ENCODE data around the gene HYCC1. TPM values are rescaled to one million over a fixed set of nuclear protein-coding genes. Genes with fewer than 3 reads are reported as not detected.

HYCC1 gene
- total and polyA plus RNA-seq, 2 donors (not counting 1 experiment from before 2014, with no cell fraction given) = 7.0 to 40.8 TPM

GRCh38 chr7:23022258-23022769 is 8.4 kb upstream of the HYCC1 start:
- Histone ChIP-seq H3K27ac (ENCODE audit: low read length in 2 of 2) (no peak overlapping the region), H4K20me1 (ENCODE audit: control insufficient read depth, insufficient read depth, low read length, poor library complexity, severe bottlenecking) (no peaks in the 10 kb centered on the region), H3K27me3 (replicated peaks in 1 of 4; ENCODE audit: control extremely low read depth in 1 of 4, control insufficient read depth in 3 of 4, insufficient read depth in 4 of 4, low read length in 3 of 4) (no peaks in the 10 kb centered on the region), H3K4me1 (ENCODE audit: control insufficient read depth in 2 of 2, insufficient read depth in 2 of 2, low read length in 2 of 2) (peaks cover 48 to 70% of the 10 kb centered on the region in 2 donors), H2AFZ (ENCODE audit: insufficient read depth, low read depth, low read length, poor library complexity, severe bottlenecking) (no peak overlapping the region), H3K9me3 (ENCODE audit: control extremely low read depth in 1 of 3, control insufficient read depth in 2 of 3, insufficient read depth in 1 of 3, low read length in 2 of 3) (peaks cover 3 to 5% (median 3%) of the 10 kb centered on the region in 3 donors), H3K36me3 (replicated peaks in 1 of 2; ENCODE audit: control extremely low read depth in 1 of 2, control insufficient read depth in 1 of 2, extremely low read depth in 1 of 2, insufficient read depth in 2 of 2, low read length in 1 of 2) (no peaks in the 10 kb centered on the region), H3K4me2 (replicated peaks; ENCODE audit: low read depth, low read length, poor library complexity, severe bottlenecking) (no peak overlapping the region), H3K79me2 (ENCODE audit: control insufficient read depth, insufficient read depth, low read length) (no peaks in the 10 kb centered on the region), H3K9ac (ENCODE audit: low read length) (no peak overlapping the region), H3K4me3 (ENCODE audit: control extremely low read depth in 1 of 5, extremely low read depth in 1 of 5, insufficient read depth in 1 of 5, low read depth in 2 of 5, low read length in 4 of 5) (no peak overlapping the region)
- no peak for DNase-seq
- Mint-ChIP-seq H3K4me1 (peaks cover 65% of the 10 kb centered on the region), H3K27me3 (no peaks in the 10 kb centered on the region), H3K9me3 (ENCODE audit: insufficient read depth) (peaks cover 2% of the 10 kb centered on the region), H3K27ac (peak overlapping the region; percentile 1), H3K4me3 (no peak overlapping the region)
- no peak for TF ChIP-seq EZH2 (IDR thresholded peaks at IDR 0.05; ENCODE audit: borderline replicate concordance, insufficient read depth, low read depth, low read length, poor library complexity, severe bottlenecking)
- ChIA-PET POLR2A (no interaction called here), CTCF (interaction anchor here (1.6 kb wide), 2 partner anchors 10 to 33 kb away, joined by 3 to 5 read pairs; no protein-coding TSS in a partner anchor)
- WGBS (ENCODE audit: insufficient coverage) = 100% methylated on average over 2 of the region's 7 CpGs
- ATAC-seq (ENCODE audit: low read depth) = no peak
- intact Hi-C loops (cut with micrococcal nuclease) = no loop called here

- H3K27ac Mint-ChIP-seq = peak overlapping the region; percentile 29
- ChIA-PET CTCF (interaction anchor here (0.7 to 1.6 kb wide), 3 partner anchors 9 to 1663 kb away, joined by 3 to 5 read pairs (median 3); no protein-coding TSS in a partner anchor), POLR2A (interaction anchor here (0.6 kb wide), 1 partner anchor 852 kb away, joined by 4 read pairs; no protein-coding TSS in a partner anchor)
- peaks cover 2% of the 10 kb centered on the region for H3K9me3 Mint-ChIP-seq (ENCODE audit: insufficient read depth)
- no peak for TF ChIP-seq EZH2 (IDR thresholded peaks at IDR 0.05; ENCODE audit: borderline replicate concordance, insufficient read depth, low read depth, low read length, poor library complexity, severe bottlenecking)
- no peak for TF ChIP-seq CTCF (IDR thresholded peaks at IDR 0.05)
- no peaks in the 10 kb centered on the region for H4K20me1 ChIP-seq (ENCODE audit: control insufficient read depth, insufficient read depth, low read length, poor library complexity, severe bottlenecking)
- DNase-seq (no peak), ATAC-seq (ENCODE audit: low read depth) (no peak)
- no peaks in the 10 kb centered on the region for H3K79me2 ChIP-seq (ENCODE audit: control insufficient read depth, insufficient read depth, low read length)
- H3K4me2 ChIP-seq (replicated peaks; ENCODE audit: low read depth, low read length, poor library complexity, severe bottlenecking) = no peak overlapping the region
- H3K27ac ChIP-seq (ENCODE audit: low read length in 2 of 2) = no peak overlapping the region
- WGBS (ENCODE audit: insufficient coverage) = no CpG with 5 or more reads among the region's 1 CpG
- H3K27me3 ChIP-seq (replicated peaks in 1 of 4; ENCODE audit: control extremely low read depth in 1 of 4, control insufficient read depth in 3 of 4, insufficient read depth in 4 of 4, low read length in 3 of 4) = no peaks in the 10 kb centered on the region
- no peak overlapping the region for H3K9ac ChIP-seq (ENCODE audit: low read length)
- H3K4me1 ChIP-seq (ENCODE audit: control insufficient read depth in 2 of 2, insufficient read depth in 2 of 2, low read length in 2 of 2) = peaks cover 55 to 73% of the 10 kb centered on the region in 2 donors
- no peak overlapping the region for H3K4me3 ChIP-seq (ENCODE audit: control extremely low read depth in 1 of 5, extremely low read depth in 1 of 5, insufficient read depth in 1 of 5, low read depth in 2 of 5, low read length in 4 of 5)
- no peak overlapping the region for H3K4me3 Mint-ChIP-seq
- no peak overlapping the region for H2AFZ ChIP-seq (ENCODE audit: insufficient read depth, low read depth, low read length, poor library complexity, severe bottlenecking)
- H3K9me3 ChIP-seq (ENCODE audit: control extremely low read depth in 1 of 3, control insufficient read depth in 2 of 3, insufficient read depth in 1 of 3, low read length in 2 of 3) = peaks cover 3 to 5% (median 3%) of the 10 kb centered on the region in 3 donors
- H3K4me1 Mint-ChIP-seq = peaks cover 72% of the 10 kb centered on the region
- H3K36me3 ChIP-seq (replicated peaks in 1 of 2; ENCODE audit: control extremely low read depth in 1 of 2, control insufficient read depth in 1 of 2, extremely low read depth in 1 of 2, insufficient read depth in 2 of 2, low read length in 1 of 2) = no peaks in the 10 kb centered on the region
- intact Hi-C loops (cut with micrococcal nuclease) = no loop called here
- H3K27me3 Mint-ChIP-seq = no peaks in the 10 kb centered on the region
Measured at GRCh38 chr7:23021596-23021995, 7.7 kb upstream of the HYCC1 start.

All from B cell (primary cell).